D721Med (cell line): ENCODE results near the gene SHANK1.
"Not testable (repeated sequence)": the region's sequence is repeated elsewhere in the genome, so short reads cannot be mapped to it uniquely, and the experiment has no call there.

Experiments
- DNase-seq: peaks from one replicate; pipeline ENCODE4 v3.0.0; 2011; ENCODE audit warnings: low spot score; ENCODE audit not compliant: insufficient read length
- FAIRE-seq: peaks from 2 replicates; lab custom pipeline; 2011; peaks lifted over from hg19 to GRCh38; lab: Jason Lieb, UNC
- CTCF ChIP-seq: IDR thresholded peaks from 2 replicates; pipeline ENCODE4 v1.5.1; 2012; ENCODE audit warnings: mild to moderate bottlenecking, control low read depth; ENCODE audit not compliant: insufficient read depth; ENCODE audit errors: missing control alignments

Gene SHANK1

GRCh38 chr19:50719566-50719965 lies at the start of gene SHANK1:
Gene SHANK1 (minus strand): TSS chr19:50719802. CDS start chr19:50716919, 2,883 bp downstream.
- DNase-seq (no peak), FAIRE-seq (no peak)
- TF ChIP-seq CTCF, result no peak

GRCh38 chr19:50768277-50768676 lies 48.7 kb upstream of the SHANK1 start:
- no peak for DNase-seq
- no peak for FAIRE-seq
- no peak for TF ChIP-seq CTCF

GRCh38 chr19:50767263-50767662 lies 47.7 kb upstream of the SHANK1 start:
- not testable (repeated sequence) for DNase-seq, FAIRE-seq

GRCh38 chr19:50766746-50767145 lies 47.1 kb upstream of the SHANK1 start:
- FAIRE-seq, DNase-seq: not testable (repeated sequence)

- DNase-seq, result no peak
- FAIRE-seq, result no peak
- no peak for TF ChIP-seq CTCF
These were observed 44.8 kb upstream of the SHANK1 start for GRCh38 chr19:50764409-50764808.

- not testable (repeated sequence) for DNase-seq, FAIRE-seq
These were observed 43.9 kb upstream of the SHANK1 start for GRCh38 chr19:50763521-50763920.

GRCh38 chr19:50761501-50761900 lies 41.9 kb upstream of the SHANK1 start:
- not testable (repeated sequence) for DNase-seq, FAIRE-seq

- DNase-seq, result no peak
- FAIRE-seq, result no peak
- TF ChIP-seq CTCF, result no peak
These were observed 40.3 kb upstream of the SHANK1 start for GRCh38 chr19:50759886-50760285.

GRCh38 chr19:50759076-50759475 lies 39.5 kb upstream of the SHANK1 start:
- FAIRE-seq, result not testable (repeated sequence)

GRCh38 chr19:50757624-50758023 lies 38.0 kb upstream of the SHANK1 start:
- DNase-seq, FAIRE-seq: not testable (repeated sequence)

More at GRCh38 chr19:50759076-50759475, 39.5 kb upstream of the SHANK1 start:
- not testable (repeated sequence) for DNase-seq

- FAIRE-seq, DNase-seq: not testable (repeated sequence)
These were observed 36.6 kb upstream of the SHANK1 start for GRCh38 chr19:50756244-50756643.
